Erythroblast (primary cell): ENCODE data around the gene CDYL.

Source experiments
- GATA1 ChIP-seq: IDR thresholded peaks from 2 replicates; pipeline ENCODE4 v1.6.1; 2011; ENCODE audit warnings: low read depth, mild to moderate bottlenecking, control low read depth, low read length, moderate library complexity
- POLR2A ChIP-seq: IDR thresholded peaks from 2 replicates; pipeline ENCODE4 v1.6.1; 2011; ENCODE audit warnings: mild to moderate bottlenecking, low read length

GRCh38 chr6:4907602-4908001 is 131.4 kb downstream of the CDYL start:
- TF ChIP-seq POLR2A (no peak), GATA1 (no peak)
